Spleen (tissue), 11 donors: Measurements from ENCODE around the gene CHERP. TPM values are rescaled to one million over a fixed set of nuclear protein-coding genes. Genes with fewer than 3 reads are reported as not detected.

Experiments used
- DNase-seq: peaks from one replicate; pipeline ENCODE4 v3.0.0-alpha.2; 2020
- H3K27ac ChIP-seq, 8 donors: fragments of 200-600 bp; sonication (generic) in 7 of 8; 1 replicate in 4 of 8; 2 replicates in 4 of 8; pipeline versions ENCODE4 v1.5.0 to v1.8.0; 2016 to 2021; ENCODE audit warnings: inconsistent platforms in 4 of 8, mild to moderate bottlenecking in 4 of 8, moderate library complexity in 1 of 8
- H3K27me3 ChIP-seq, 7 donors: fragments of 200-600 bp; sonication (generic) in 6 of 7; replicated peaks in 1 of 7; 1 replicate in 4 of 7; 2 replicates in 3 of 7; pipeline versions ENCODE4 v1.5.0 to v1.8.0; 2016 to 2021; ENCODE audit warnings: inconsistent platforms in 3 of 7, mild to moderate bottlenecking in 1 of 7
- H3K36me3 ChIP-seq, 6 donors: fragments of 200-600 bp; sonication (generic) in 5 of 6; 1 replicate in 4 of 6; 2 replicates in 2 of 6; pipeline versions ENCODE4 v1.5.0 to v1.8.0; 2016 to 2021; ENCODE audit warnings: inconsistent platforms in 2 of 6
- H3K4me1 ChIP-seq, 6 donors: fragments of 200-600 bp; sonication (generic) in 5 of 6; 1 replicate in 3 of 6; 2 replicates in 3 of 6; pipeline versions ENCODE4 v1.5.0 to v1.8.0; 2016 to 2021; ENCODE audit warnings: inconsistent platforms in 3 of 6
- H3K4me3 ChIP-seq, 8 donors: fragments of 200-600 bp; sonication (generic) in 7 of 8; 1 replicate in 4 of 8; 2 replicates in 4 of 8; pipeline versions ENCODE4 v1.5.0 to v1.8.0; 2016 to 2021; ENCODE audit warnings: inconsistent platforms in 4 of 8, mild to moderate bottlenecking in 4 of 8, moderate library complexity in 2 of 8
- H3K9me3 ChIP-seq, 8 donors: fragments of 200-600 bp; sonication (generic) in 7 of 8; 1 replicate in 4 of 8; 2 replicates in 4 of 8; pipeline versions ENCODE4 v1.5.0 to v1.8.0; 2016 to 2021; ENCODE audit warnings: inconsistent platforms in 4 of 8
- POLR2A ChIP-seq, 3 donors: fragments of 450-650 bp; IDR thresholded peaks; one replicate each; pipeline ENCODE4 v1.5.1; 2017; ENCODE audit warnings: antibody characterized with exemption in 3 of 3, mild to moderate bottlenecking in 1 of 3
- POLR2AphosphoS5 ChIP-seq, 3 donors: sonication (generic); formaldehyde crosslinking; IDR thresholded peaks; one replicate each; pipeline ENCODE4 v1.5.1; 2017; ENCODE audit warnings: antibody characterized with exemption in 3 of 3
- WGBS, 5 donors: extraction: QIAGEN DNeasy Blood & Tissue Kit in 3 of 5; methylation state at CpG; one replicate each; pipeline versions ENCODE4 v1.1.5 to v1.1.7; 2013 to 2018; 5-methylcytosine and 5-hydroxymethylcytosine counted together
- intact Hi-C: fragments of 100-400 bp; cut with DNase I; formaldehyde crosslinking; loops from one replicate; pipeline ENCODE4 v1.15.0; 2023; ENCODE audit warnings: low total_unique reads
- polyA plus RNA-seq, 3 donors: library from polyadenylated mRNA; stranded (reverse); fragments of 200-250 nt; gene quantifications; one replicate each; pipeline ENCODE4 v1.2.1, GENCODE V29; 2013
- total RNA-seq, 7 donors: library from RNA; depleted of rRNA in 3 of 7; stranded (reverse); fragments of >200 nt in 3 of 7; fragmentation: NEBNext Ultra II Directional in 4 of 7; extraction: Animal tissue kit (Norgen Biotek cat#: 25700) in 4 of 7; gene quantifications; one replicate each; pipeline versions ENCODE4 v1.1.0 to v1.2.1, GENCODE V29; 2016 to 2021
- TF ChIP-seq, protein P1 (sequence below), 11 experiments: fragments of 200-600 bp in 7 of 11; fragments of 450-650 bp in 4 of 11; sonication (generic) in 4 of 11; IDR thresholded peaks in 8 of 11; conservative IDR thresholded peaks in 3 of 11; 1 replicate in 7 of 11; 2 replicates in 4 of 11; pipeline versions ENCODE4 v1.4.0 to v1.8.0; 2016 to 2021; ENCODE audit warnings: antibody characterized with exemption in 11 of 11, inconsistent platforms in 4 of 11, mild to moderate bottlenecking in 1 of 11
- donor health status: healthy with polysubstance abuse.
- donor health status: DM: no; HTN: no; CAD: no; lungs with moderate emphysema.
- donor health status: DM: no; HTN: no; CAD: no.
- donor health status: Bipolar disorder and iron deficiency.
- donor health status: healthy.
- donor health status: DM: no; HTN: no; CAD: no.
- donor health status: DM: yes; HTN: yes; CAD: no.

The CHERP gene
- total and polyA plus RNA-seq, 10 donors, result 14.3 to 55.6 (median 27.4) TPM

DNA sequence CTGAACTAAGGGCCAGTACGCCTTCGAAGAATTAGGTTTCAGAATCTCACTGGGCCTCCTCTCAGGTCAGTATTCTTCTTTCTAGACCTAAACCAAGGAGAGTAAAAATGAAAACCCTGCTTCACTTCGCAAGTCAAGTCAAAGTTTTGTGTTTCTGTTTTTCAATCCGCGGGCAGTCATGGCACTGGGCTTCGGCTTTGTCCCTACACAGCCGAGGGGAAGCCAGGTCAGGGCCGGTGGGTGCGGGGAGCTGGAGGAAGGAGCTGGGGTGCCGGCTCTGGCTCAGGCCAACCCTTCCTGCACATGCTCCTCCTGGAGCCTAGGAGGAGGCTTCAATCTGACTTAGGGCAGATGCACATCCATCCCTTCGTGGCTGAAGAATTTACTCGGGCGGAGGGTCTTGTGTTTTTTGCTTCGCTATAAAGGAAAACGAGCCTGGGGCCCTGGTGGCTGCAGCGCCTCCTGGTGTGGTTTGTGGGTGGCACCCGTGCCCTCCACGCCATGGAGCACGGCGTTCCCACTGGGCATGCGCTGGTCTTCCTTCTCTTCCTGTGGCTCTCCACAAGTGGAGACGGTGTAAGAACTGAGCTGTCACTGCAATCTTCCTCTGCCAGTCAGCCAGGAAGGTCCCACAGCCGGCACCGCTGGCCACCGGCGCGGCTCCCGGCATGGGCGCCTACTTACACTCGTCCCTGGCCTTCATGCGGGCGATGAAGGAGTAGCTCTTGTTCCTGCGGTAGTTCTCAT lies 23.6 kb downstream of the CHERP start:
- Histone ChIP-seq H3K27me3 (no peaks in the 10 kb centered on the region), H3K36me3 (peaks cover 8 to 91% (median 71%) of the 10 kb centered on the region in 6 donors), H3K4me1 (peaks cover 0 to 16% (median 6%) of the 10 kb centered on the region in 6 donors), H3K9me3 (no peaks in the 10 kb centered on the region), H3K4me3 (no peak overlapping the region), H3K27ac (peak overlapping the region in 5 of 8 donors; percentile 13 to 46 (median 35))
- no peak for DNase-seq
- WGBS, 5 donors, result 74 to 91% (median 80%) methylated on average over 32 to 33 of the region's 33 CpGs
- intact Hi-C loops, result no loop called here
- TF ChIP-seq POLR2AphosphoS5 (IDR thresholded peaks at IDR 0.05) (peak; percentile 11 to 55 (median 48)), POLR2A (IDR thresholded peaks at IDR 0.05) (no peak)
- TF ChIP-seq, protein P1, sequence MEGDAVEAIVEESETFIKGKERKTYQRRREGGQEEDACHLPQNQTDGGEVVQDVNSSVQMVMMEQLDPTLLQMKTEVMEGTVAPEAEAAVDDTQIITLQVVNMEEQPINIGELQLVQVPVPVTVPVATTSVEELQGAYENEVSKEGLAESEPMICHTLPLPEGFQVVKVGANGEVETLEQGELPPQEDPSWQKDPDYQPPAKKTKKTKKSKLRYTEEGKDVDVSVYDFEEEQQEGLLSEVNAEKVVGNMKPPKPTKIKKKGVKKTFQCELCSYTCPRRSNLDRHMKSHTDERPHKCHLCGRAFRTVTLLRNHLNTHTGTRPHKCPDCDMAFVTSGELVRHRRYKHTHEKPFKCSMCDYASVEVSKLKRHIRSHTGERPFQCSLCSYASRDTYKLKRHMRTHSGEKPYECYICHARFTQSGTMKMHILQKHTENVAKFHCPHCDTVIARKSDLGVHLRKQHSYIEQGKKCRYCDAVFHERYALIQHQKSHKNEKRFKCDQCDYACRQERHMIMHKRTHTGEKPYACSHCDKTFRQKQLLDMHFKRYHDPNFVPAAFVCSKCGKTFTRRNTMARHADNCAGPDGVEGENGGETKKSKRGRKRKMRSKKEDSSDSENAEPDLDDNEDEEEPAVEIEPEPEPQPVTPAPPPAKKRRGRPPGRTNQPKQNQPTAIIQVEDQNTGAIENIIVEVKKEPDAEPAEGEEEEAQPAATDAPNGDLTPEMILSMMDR (IDR thresholded peaks at IDR 0.05 in 8 of 11, conservative IDR thresholded peaks at IDR 0.05 in 3 of 11), result peak in 2 of 11 experiments; percentile 17 to 28

DNA sequence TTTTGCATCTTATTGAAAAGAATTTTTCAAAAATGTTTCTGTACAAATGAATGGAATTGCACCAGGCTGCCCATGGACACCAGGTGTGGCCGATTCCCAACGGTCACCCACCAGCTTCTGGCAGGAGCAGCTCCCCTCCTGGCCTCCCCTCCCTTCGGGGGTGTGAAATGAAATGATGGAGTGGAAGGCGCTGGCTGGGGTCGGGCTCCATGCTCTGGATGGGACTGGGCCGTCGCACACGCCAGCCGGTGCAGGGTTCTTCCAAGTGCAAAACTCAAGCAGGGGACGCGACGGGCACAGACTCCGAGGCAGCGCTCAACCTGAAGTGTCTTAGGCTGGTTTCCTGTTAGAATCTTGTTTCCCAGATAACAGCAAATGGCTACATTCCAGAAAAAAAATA lies 24.2 kb downstream of the CHERP start:
- Histone ChIP-seq H3K4me1 (peaks cover 0 to 16% (median 6%) of the 10 kb centered on the region in 6 donors), H3K36me3 (peaks cover 8 to 91% (median 66%) of the 10 kb centered on the region in 6 donors), H3K27ac (peak overlapping the region in 5 of 8 donors; percentile 13 to 46 (median 35)), H3K4me3 (no peak overlapping the region), H3K9me3 (no peaks in the 10 kb centered on the region), H3K27me3 (no peaks in the 10 kb centered on the region)
- 85 to 92% (median 87%) methylated on average over 14 of the region's 14 CpGs for WGBS, 5 donors
- no peak for DNase-seq
- intact Hi-C loops, result no loop called here
- TF ChIP-seq POLR2A (IDR thresholded peaks at IDR 0.05), result no peak
- TF ChIP-seq, protein P1 (IDR thresholded peaks at IDR 0.05 in 8 of 11, conservative IDR thresholded peaks at IDR 0.05 in 3 of 11), result no peak
- no peak for TF ChIP-seq POLR2AphosphoS5 (IDR thresholded peaks at IDR 0.05)

DNA sequence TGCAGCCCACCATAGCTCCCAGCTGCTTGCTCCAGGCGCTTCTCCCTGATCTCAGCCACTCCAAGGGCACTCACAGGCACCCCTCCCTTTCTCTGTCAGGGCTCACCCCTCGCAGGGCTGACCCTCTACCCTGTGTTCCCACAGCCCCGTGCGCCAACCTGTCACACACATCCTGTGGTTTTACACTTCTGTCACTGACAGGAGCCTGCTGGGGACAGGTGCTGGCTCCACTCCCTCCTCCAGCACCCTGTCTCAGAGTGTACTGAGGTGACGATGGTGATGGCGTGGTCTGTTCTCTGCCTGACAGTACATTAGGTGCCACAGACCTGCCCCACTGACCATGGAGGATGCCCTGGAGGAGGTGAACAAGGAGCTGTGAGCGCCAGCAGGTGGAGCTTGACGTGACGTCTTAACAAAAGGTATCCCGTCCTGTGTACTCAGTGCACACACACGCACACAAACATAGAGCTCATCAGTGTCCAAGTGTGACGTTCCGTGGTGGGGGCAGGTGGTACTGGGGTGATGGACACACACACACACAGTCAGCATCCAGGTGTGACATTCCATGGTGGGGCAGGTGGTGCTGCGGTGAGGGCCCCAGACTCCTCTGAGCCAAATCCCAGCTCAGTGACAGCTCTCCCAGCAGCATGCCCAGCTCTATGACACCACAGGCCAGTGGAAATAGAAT lies 25.2 kb downstream of the CHERP start:
- peaks cover 0 to 16% (median 6%) of the 10 kb centered on the region in 6 donors for H3K4me1 ChIP-seq
- peak in 1 of 3 donors; percentile 21 for TF ChIP-seq POLR2AphosphoS5 (IDR thresholded peaks at IDR 0.05)
- TF ChIP-seq, protein P1 (IDR thresholded peaks at IDR 0.05 in 8 of 11, conservative IDR thresholded peaks at IDR 0.05 in 3 of 11), result no peak
- no peaks in the 10 kb centered on the region for H3K27me3 ChIP-seq
- intact Hi-C loops, result no loop called here
- H3K27ac ChIP-seq, result peak overlapping the region in 1 of 8 donors; percentile 27
- DNase-seq, result no peak
- H3K9me3 ChIP-seq, result no peaks in the 10 kb centered on the region
- peaks cover 5 to 91% (median 58%) of the 10 kb centered on the region in 6 donors for H3K36me3 ChIP-seq
- H3K4me3 ChIP-seq, result no peak overlapping the region
- 75 to 81% (median 80%) methylated on average over 11 to 14 of the region's 14 CpGs for WGBS, 5 donors

DNA sequence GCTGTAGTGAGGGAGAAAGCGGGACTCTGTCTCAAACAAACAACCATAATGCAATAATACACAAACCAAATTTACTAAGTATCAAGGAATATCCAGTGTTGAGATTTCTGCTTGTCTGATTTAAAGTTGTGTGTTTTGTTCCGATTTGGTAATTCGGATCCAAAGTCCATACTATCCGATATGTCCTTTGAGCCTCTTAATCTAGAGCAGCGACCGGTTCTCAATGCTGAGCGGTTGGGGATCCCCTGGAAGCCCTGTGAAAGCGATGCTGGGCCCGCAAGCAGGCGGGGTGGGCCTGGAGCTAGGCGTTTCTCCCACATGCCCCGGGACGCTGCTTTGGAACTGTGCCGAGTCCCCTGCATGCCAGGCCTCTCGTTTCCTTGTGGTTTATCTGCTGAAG lies 25.9 kb downstream of the CHERP start:
- no peak overlapping the region for H3K4me3 ChIP-seq
- H3K9me3 ChIP-seq, result no peaks in the 10 kb centered on the region
- H3K4me1 ChIP-seq, result peaks cover 0 to 16% (median 6%) of the 10 kb centered on the region in 6 donors
- WGBS, 5 donors, result 89 to 92% (median 92%) methylated on average over 15 of the region's 15 CpGs
- no peak overlapping the region for H3K27ac ChIP-seq
- H3K27me3 ChIP-seq, result no peaks in the 10 kb centered on the region
- intact Hi-C loops, result no loop called here
- peaks cover 5 to 90% (median 51%) of the 10 kb centered on the region in 6 donors for H3K36me3 ChIP-seq
- DNase-seq, result no peak
- TF ChIP-seq POLR2A (IDR thresholded peaks at IDR 0.05) (no peak), POLR2AphosphoS5 (IDR thresholded peaks at IDR 0.05) (no peak)
- TF ChIP-seq, protein P1 (IDR thresholded peaks at IDR 0.05 in 8 of 11, conservative IDR thresholded peaks at IDR 0.05 in 3 of 11), result no peak
